Coronary artery (tissue), 2 donors: ENCODE results near the gene PM20D1.
"Not testable (repeated sequence)": the region's sequence is repeated elsewhere in the genome, so short reads cannot be mapped to it uniquely, and the experiment has no call there.

Experiments used
- DNase-seq: peaks from one replicate; pipeline ENCODE4 v3.0.0-alpha.2; 2017; ENCODE audit warnings: low spot score
- H3K27ac ChIP-seq, 2 donors: fragments of 200-600 bp; sonication (generic); one replicate each; pipeline ENCODE4 v1.5.1; 2016 to 2019
- H3K4me3 ChIP-seq: fragments of 200-600 bp; sonication (generic); 2 replicates; pipeline ENCODE4 v1.5.1; 2016; ENCODE audit warnings: mild to moderate bottlenecking, moderate library complexity
- CTCF ChIP-seq: fragments of 200-600 bp; sonication (generic); IDR thresholded peaks from one replicate; pipeline ENCODE4 v1.5.1; 2019; ENCODE audit warnings: antibody characterized with exemption

Gene PM20D1

GRCh38 chr1:205879974-205880373 lies 30.0 kb upstream of the PM20D1 start:
- no peak overlapping the region for H3K27ac ChIP-seq
- no peak for DNase-seq
- TF ChIP-seq CTCF: no peak
- no peak overlapping the region for H3K4me3 ChIP-seq

- Histone ChIP-seq H3K27ac (no peak overlapping the region), H3K4me3 (no peak overlapping the region)
- no peak for DNase-seq
- TF ChIP-seq CTCF: no peak
Measured at GRCh38 chr1:205878026-205878425, 28.1 kb upstream of the PM20D1 start.

GRCh38 chr1:205873148-205873547 lies 23.2 kb upstream of the PM20D1 start:
- H3K4me3 ChIP-seq, DNase-seq, H3K27ac ChIP-seq: not testable (repeated sequence)

GRCh38 chr1:205870236-205870635 lies 20.3 kb upstream of the PM20D1 start:
- DNase-seq: no peak

GRCh38 chr1:205861540-205861939 lies 11.6 kb upstream of the PM20D1 start:
- no peak for DNase-seq
- no peak for TF ChIP-seq CTCF
- no peak overlapping the region for H3K27ac ChIP-seq
- H3K4me3 ChIP-seq: no peak overlapping the region

More at GRCh38 chr1:205870236-205870635, 20.3 kb upstream of the PM20D1 start:
- no peak overlapping the region for H3K27ac ChIP-seq
- H3K4me3 ChIP-seq: no peak overlapping the region
- TF ChIP-seq CTCF: no peak

- no peak for DNase-seq
- TF ChIP-seq CTCF: no peak
- H3K27ac ChIP-seq: no peak overlapping the region
- no peak overlapping the region for H3K4me3 ChIP-seq
Measured at GRCh38 chr1:205858141-205858961, 8.4 kb upstream of the PM20D1 start.

- DNase-seq, H3K27ac ChIP-seq, H3K4me3 ChIP-seq: not testable (repeated sequence)
Measured at GRCh38 chr1:205857501-205857900, 7.6 kb upstream of the PM20D1 start.

- H3K4me3 ChIP-seq: no peak overlapping the region
- no peak for DNase-seq
- no peak for TF ChIP-seq CTCF
- H3K27ac ChIP-seq: no peak overlapping the region
Measured at GRCh38 chr1:205856433-205856832, 6.5 kb upstream of the PM20D1 start.
